Trophoblast cell (in vitro differentiated cells and primary cell): ENCODE measurements around the gene MSTN.

Experiments used
- DNase-seq, 2 donors: peaks; one replicate each; pipeline ENCODE4 v3.0.0-alpha.2; 2016
- H2AFZ ChIP-seq: 2 replicates; pipeline ENCODE4 v1.6.1; 2013; ENCODE audit warnings: low read length, moderate library complexity, mild to moderate bottlenecking; ENCODE audit not compliant: insufficient read depth, poor library complexity
- H2AK5ac ChIP-seq: 2 replicates; pipeline ENCODE4 v1.6.1; 2013; ENCODE audit warnings: mild to moderate bottlenecking, low read length
- H2BK120ac ChIP-seq: 2 replicates; pipeline ENCODE4 v1.6.1; 2013; ENCODE audit warnings: low read length, mild to moderate bottlenecking, moderate library complexity; ENCODE audit not compliant: insufficient read depth, poor library complexity
- H2BK12ac ChIP-seq: 2 replicates; pipeline ENCODE4 v1.6.1; 2013; ENCODE audit warnings: mild to moderate bottlenecking, low read length, moderate library complexity
- H2BK5ac ChIP-seq: 2 replicates; pipeline ENCODE4 v1.6.1; 2013; ENCODE audit warnings: low read length, low read depth, moderate library complexity, mild to moderate bottlenecking; ENCODE audit not compliant: poor library complexity
- H3K14ac ChIP-seq: 2 replicates; pipeline ENCODE4 v1.6.1; 2013; ENCODE audit warnings: mild to moderate bottlenecking, low read length
- H3K18ac ChIP-seq: 2 replicates; pipeline ENCODE4 v1.6.1; 2013; ENCODE audit warnings: mild to moderate bottlenecking, low read length
- H3K23ac ChIP-seq: 2 replicates; pipeline ENCODE4 v1.6.1; 2013; ENCODE audit warnings: low read length
- H3K27ac ChIP-seq: 2 replicates; pipeline ENCODE4 v1.5.1; 2013; ENCODE audit warnings: low read depth, mild to moderate bottlenecking, inconsistent platforms, low read length, moderate library complexity
- H3K27me3 ChIP-seq: 2 replicates; pipeline ENCODE4 v1.6.1; 2013; ENCODE audit warnings: inconsistent platforms, mild to moderate bottlenecking, low read length, moderate library complexity; ENCODE audit not compliant: insufficient read depth
- H3K36me3 ChIP-seq, 2 experiments: 1 replicate in 1 of 2; 2 replicates in 1 of 2; pipeline ENCODE4 v1.6.1; 2013; ENCODE audit warnings: low read length in 2 of 2, mild to moderate bottlenecking in 2 of 2, moderate library complexity in 1 of 2; ENCODE audit not compliant: insufficient read depth in 2 of 2, control insufficient read depth in 1 of 2
- H3K4ac ChIP-seq: 2 replicates; pipeline ENCODE4 v1.6.1; 2013; ENCODE audit warnings: low read depth, mild to moderate bottlenecking, low read length, moderate library complexity
- H3K4me1 ChIP-seq, 2 experiments: 1 replicate in 1 of 2; 2 replicates in 1 of 2; pipeline ENCODE4 v1.6.1; 2013; ENCODE audit warnings: low read length in 2 of 2, mild to moderate bottlenecking in 2 of 2, moderate library complexity in 1 of 2; ENCODE audit not compliant: insufficient read depth in 2 of 2, control insufficient read depth in 1 of 2
- H3K4me2 ChIP-seq: 2 replicates; pipeline ENCODE4 v1.6.1; 2013; ENCODE audit warnings: inconsistent platforms, mild to moderate bottlenecking, low read length, moderate library complexity
- H3K4me3 ChIP-seq: 2 replicates; pipeline ENCODE4 v1.5.1; 2013; ENCODE audit warnings: mild to moderate bottlenecking, low read depth, low read length, inconsistent platforms
- H3K79me1 ChIP-seq: one replicate; pipeline ENCODE4 v1.6.1; 2013; ENCODE audit warnings: low read length
- H3K79me2 ChIP-seq: 2 replicates; pipeline ENCODE4 v1.6.1; 2013; ENCODE audit warnings: low read length, mild to moderate bottlenecking; ENCODE audit not compliant: control insufficient read depth, insufficient read depth, poor library complexity
- H3K9ac ChIP-seq: 2 replicates; pipeline ENCODE4 v1.6.1; 2013; ENCODE audit warnings: mild to moderate bottlenecking, low read length
- H3K9me3 ChIP-seq: 2 replicates; pipeline ENCODE4 v1.6.1; 2013; ENCODE audit warnings: low read depth, mild to moderate bottlenecking, control low read depth, inconsistent platforms, low read length; ENCODE audit not compliant: insufficient read depth
- H4K12ac ChIP-seq: 2 replicates; pipeline ENCODE4 v1.6.1; 2013; ENCODE audit warnings: low read depth, mild to moderate bottlenecking, low read length, moderate library complexity
- H4K8ac ChIP-seq: 2 replicates; pipeline ENCODE4 v1.6.1; 2013; ENCODE audit warnings: low read depth, mild to moderate bottlenecking, low read length, moderate library complexity
- H4K91ac ChIP-seq: one replicate; pipeline ENCODE4 v1.6.1; 2013; ENCODE audit warnings: low read depth, mild to moderate bottlenecking, low read length, moderate library complexity
- WGBS: extraction: QIAGEN DNeasy Blood & Tissue Kit; methylation state at CpG from one replicate; pipeline ENCODE4 v1.1.7; 2013; ENCODE audit warnings: missing lambda C conversion rate; ENCODE audit not compliant: insufficient read length, insufficient coverage; ENCODE audit errors: extremely low coverage; 5-methylcytosine and 5-hydroxymethylcytosine counted together

The MSTN gene

GRCh38 chr2:190082118-190082517 is 19.6 kb upstream of the MSTN start:
- no CpG with 5 or more reads among the region's 1 CpG for WGBS
- Histone ChIP-seq H3K79me2 (no peaks in the 10 kb centered on the region), H3K23ac (no peak overlapping the region), H3K14ac (no peak overlapping the region), H3K9me3 (no peaks in the 10 kb centered on the region), H3K36me3 (no peaks in the 10 kb centered on the region), H2BK5ac (no peak overlapping the region), H3K4ac (no peak overlapping the region), H3K79me1 (no peaks in the 10 kb centered on the region), H2BK12ac (no peak overlapping the region), H4K12ac (no peak overlapping the region), H3K9ac (no peak overlapping the region), H3K4me3 (no peak overlapping the region), H3K27ac (no peak overlapping the region), H3K27me3 (no peaks in the 10 kb centered on the region), H4K8ac (no peak overlapping the region), H3K4me1 (no peaks in the 10 kb centered on the region), H3K18ac (no peak overlapping the region), H2BK120ac (no peak overlapping the region), H2AK5ac (no peak overlapping the region), H4K91ac (no peak overlapping the region), H3K4me2 (no peak overlapping the region), H2AFZ (no peak overlapping the region)
- DNase-seq = no peak

GRCh38 chr2:190080527-190081049 is 18.1 kb upstream of the MSTN start:
- no peaks in the 10 kb centered on the region for H3K4me1 ChIP-seq
- H3K36me3 ChIP-seq = no peaks in the 10 kb centered on the region
- H3K14ac ChIP-seq = no peak overlapping the region
- no peak overlapping the region for H3K18ac ChIP-seq
- H3K79me2 ChIP-seq = no peaks in the 10 kb centered on the region
- H4K8ac ChIP-seq = no peak overlapping the region
- no peaks in the 10 kb centered on the region for H3K79me1 ChIP-seq
- H3K23ac ChIP-seq = no peak overlapping the region
- H3K9ac ChIP-seq = no peak overlapping the region
- H2BK120ac ChIP-seq = no peak overlapping the region
- no peak overlapping the region for H3K4me2 ChIP-seq
- no peak overlapping the region for H4K91ac ChIP-seq
- no peak overlapping the region for H2AK5ac ChIP-seq
- no peak overlapping the region for H3K4ac ChIP-seq
- H2BK12ac ChIP-seq = no peak overlapping the region
- H3K4me3 ChIP-seq = no peak overlapping the region
- H3K27me3 ChIP-seq = no peaks in the 10 kb centered on the region
- no peak for DNase-seq
- no peak overlapping the region for H2AFZ ChIP-seq
- no peak overlapping the region for H2BK5ac ChIP-seq
- no peaks in the 10 kb centered on the region for H3K9me3 ChIP-seq
- H4K12ac ChIP-seq = no peak overlapping the region
- H3K27ac ChIP-seq = no peak overlapping the region

GRCh38 chr2:190079160-190079559 is 16.6 kb upstream of the MSTN start:
- no CpG with 5 or more reads among the region's 2 CpGs for WGBS
- H3K14ac ChIP-seq = no peak overlapping the region
- no peak overlapping the region for H2BK5ac ChIP-seq
- no peaks in the 10 kb centered on the region for H3K79me1 ChIP-seq
- no peak for DNase-seq
- H4K8ac ChIP-seq = no peak overlapping the region
- H3K9ac ChIP-seq = no peak overlapping the region
- no peak overlapping the region for H3K4me2 ChIP-seq
- H3K4me3 ChIP-seq = no peak overlapping the region
- no peaks in the 10 kb centered on the region for H3K36me3 ChIP-seq
- H3K23ac ChIP-seq = no peak overlapping the region
- H3K18ac ChIP-seq = no peak overlapping the region
- H3K27ac ChIP-seq = no peak overlapping the region
- no peaks in the 10 kb centered on the region for H3K9me3 ChIP-seq
- no peak overlapping the region for H4K12ac ChIP-seq
- H2BK12ac ChIP-seq = no peak overlapping the region
- no peaks in the 10 kb centered on the region for H3K27me3 ChIP-seq
- H3K79me2 ChIP-seq = no peaks in the 10 kb centered on the region
- H4K91ac ChIP-seq = no peak overlapping the region
- H3K4me1 ChIP-seq = no peaks in the 10 kb centered on the region
- no peak overlapping the region for H3K4ac ChIP-seq
- H2AFZ ChIP-seq = no peak overlapping the region
- no peak overlapping the region for H2BK120ac ChIP-seq
- H2AK5ac ChIP-seq = no peak overlapping the region

- no peaks in the 10 kb centered on the region for H3K36me3 ChIP-seq
- H3K9me3 ChIP-seq = no peaks in the 10 kb centered on the region
- no peaks in the 10 kb centered on the region for H3K79me1 ChIP-seq
- no peak overlapping the region for H3K14ac ChIP-seq
- H3K4me1 ChIP-seq = no peaks in the 10 kb centered on the region
- no peak overlapping the region for H2BK120ac ChIP-seq
- H2AK5ac ChIP-seq = no peak overlapping the region
- no peak overlapping the region for H3K4me3 ChIP-seq
- H2BK5ac ChIP-seq = no peak overlapping the region
- H2AFZ ChIP-seq = no peak overlapping the region
- H4K8ac ChIP-seq = no peak overlapping the region
- no peak overlapping the region for H3K9ac ChIP-seq
- no peak overlapping the region for H3K4me2 ChIP-seq
- no peak overlapping the region for H3K4ac ChIP-seq
- no peak overlapping the region for H3K23ac ChIP-seq
- DNase-seq = no peak
- H2BK12ac ChIP-seq = no peak overlapping the region
- no peaks in the 10 kb centered on the region for H3K27me3 ChIP-seq
- no peak overlapping the region for H4K91ac ChIP-seq
- H3K27ac ChIP-seq = no peak overlapping the region
- H4K12ac ChIP-seq = no peak overlapping the region
- no peak overlapping the region for H3K18ac ChIP-seq
- H3K79me2 ChIP-seq = no peaks in the 10 kb centered on the region
These were observed 13.1 kb upstream of the MSTN start for GRCh38 chr2:190075623-190076022.
